ENCODE data around the gene NUDT21. TPM values are rescaled to one million over a fixed set of nuclear protein-coding genes. Genes with fewer than 3 reads are reported as not detected.

Gene NUDT21
- total and polyA plus RNA-seq, 4 experiments from 2014 or later, result 78.3 to 110 (median 104) TPM

GRCh38 chr16:56409195-56409594 lies 41.9 kb downstream of the NUDT21 start:
- Mint-ChIP-seq H3K9me3 (no peaks in the 10 kb centered on the region), H3K36me3 (peaks cover 43 to 67% of the 10 kb centered on the region in 2 donors), H3K27me3 (no peaks in the 10 kb centered on the region), H3K27ac (no peak overlapping the region), H3K4me3 (no peak overlapping the region), H3K4me1 (peaks cover 0 to 8% (median 4%) of the 10 kb centered on the region in 4 donors)
- POLR2A ChIA-PET (ENCODE audit: partially characterized antibody), result no interaction called here
- Histone ChIP-seq H3K27ac (ENCODE audit: low read depth, low read length) (no peak overlapping the region), H3K27me3 (ENCODE audit: insufficient read depth, low read length) (no peaks in the 10 kb centered on the region), H3K9me3 (ENCODE audit: control insufficient read depth in 1 of 2, low read length in 2 of 2) (no peaks in the 10 kb centered on the region), H3K36me3 (ENCODE audit: insufficient read depth, low read length) (peaks cover 27% of the 10 kb centered on the region), H3K4me1 (ENCODE audit: insufficient read depth, low read length) (no peaks in the 10 kb centered on the region), H3K4me3 (ENCODE audit: low read length in 2 of 2) (no peak overlapping the region)
- DNase-seq, result no peak
- intact Hi-C loops (cut with micrococcal nuclease), result no loop called here
- CTCF ChIA-PET (ENCODE audit: partially characterized antibody), result interaction anchor here (0.9 kb wide), 1 partner anchor 31 kb away, joined by 3 read pairs; no protein-coding TSS in a partner anchor

GRCh38 chr16:56408379-56409098 lies 42.6 kb downstream of the NUDT21 start:
- Mint-ChIP-seq H3K9me3 (no peaks in the 10 kb centered on the region), H3K4me1 (peaks cover 0 to 5% (median 1%) of the 10 kb centered on the region in 4 donors), H3K27me3 (no peaks in the 10 kb centered on the region), H3K27ac (peak overlapping the region in 1 of 7 donors; percentile 10), H3K36me3 (peaks cover 44 to 63% of the 10 kb centered on the region in 2 donors), H3K4me3 (no peak overlapping the region)
- Histone ChIP-seq H3K27me3 (ENCODE audit: insufficient read depth, low read length) (no peaks in the 10 kb centered on the region), H3K27ac (ENCODE audit: low read depth, low read length) (no peak overlapping the region), H3K9me3 (ENCODE audit: control insufficient read depth in 1 of 2, low read length in 2 of 2) (no peaks in the 10 kb centered on the region), H3K4me1 (ENCODE audit: insufficient read depth, low read length) (no peaks in the 10 kb centered on the region), H3K36me3 (ENCODE audit: insufficient read depth, low read length) (peaks cover 27% of the 10 kb centered on the region), H3K4me3 (ENCODE audit: low read length in 2 of 2) (no peak overlapping the region)
- CTCF ChIA-PET (ENCODE audit: partially characterized antibody), result interaction anchor here (0.9 kb wide), 1 partner anchor 30 kb away, joined by 3 read pairs; no protein-coding TSS in a partner anchor
- intact Hi-C loops (cut with micrococcal nuclease), result no loop called here
- POLR2A ChIA-PET (ENCODE audit: partially characterized antibody), result no interaction called here
- no peak for DNase-seq

- ChIA-PET CTCF (ENCODE audit: partially characterized antibody) (no interaction called here), POLR2A (ENCODE audit: partially characterized antibody) (no interaction called here)
- H3K4me1 ChIP-seq (ENCODE audit: insufficient read depth, low read length), result no peaks in the 10 kb centered on the region
- H3K4me1 Mint-ChIP-seq, result peaks cover 0 to 2% (median 0%) of the 10 kb centered on the region in 4 donors
- H3K27me3 ChIP-seq (ENCODE audit: insufficient read depth, low read length), result no peaks in the 10 kb centered on the region
- H3K9me3 Mint-ChIP-seq, result no peaks in the 10 kb centered on the region
- DNase-seq, result no peak
- no peak overlapping the region for H3K27ac ChIP-seq (ENCODE audit: low read depth, low read length)
- intact Hi-C loops (cut with micrococcal nuclease), result no loop called here
- no peaks in the 10 kb centered on the region for H3K9me3 ChIP-seq (ENCODE audit: control insufficient read depth in 1 of 2, low read length in 2 of 2)
- peak overlapping the region in 1 of 7 donors; percentile 69 for H3K27ac Mint-ChIP-seq
- H3K4me3 ChIP-seq (ENCODE audit: low read length in 2 of 2), result no peak overlapping the region
- H3K36me3 ChIP-seq (ENCODE audit: insufficient read depth, low read length), result peaks cover 40% of the 10 kb centered on the region
- H3K4me3 Mint-ChIP-seq, result no peak overlapping the region
- H3K27me3 Mint-ChIP-seq, result no peaks in the 10 kb centered on the region
- peaks cover 47 to 60% of the 10 kb centered on the region in 2 donors for H3K36me3 Mint-ChIP-seq
These were observed 45.0 kb downstream of the NUDT21 start for GRCh38 chr16:56405977-56406672.

GRCh38 chr16:56401482-56401881 lies 49.6 kb downstream of the NUDT21 start:
- Histone ChIP-seq H3K27ac (ENCODE audit: low read depth, low read length) (no peak overlapping the region), H3K36me3 (ENCODE audit: insufficient read depth, low read length) (peaks cover 32% of the 10 kb centered on the region), H3K27me3 (ENCODE audit: insufficient read depth, low read length) (no peaks in the 10 kb centered on the region), H3K9me3 (ENCODE audit: control insufficient read depth in 1 of 2, low read length in 2 of 2) (no peaks in the 10 kb centered on the region), H3K4me3 (ENCODE audit: low read length in 2 of 2) (no peak overlapping the region), H3K4me1 (ENCODE audit: insufficient read depth, low read length) (no peaks in the 10 kb centered on the region)
- ChIA-PET POLR2A (ENCODE audit: partially characterized antibody) (no interaction called here), CTCF (ENCODE audit: partially characterized antibody) (interaction anchor here (1.1 to 1.9 kb wide), 2 partner anchors 11 to 49 kb away, joined by 3 to 5 read pairs; partner anchors contain the start of genes NUDT21 and OGFOD1)
- intact Hi-C loops (cut with micrococcal nuclease), result no loop called here
- DNase-seq, result no peak
- H3K36me3 Mint-ChIP-seq, result peaks cover 52 to 61% of the 10 kb centered on the region in 2 donors
- no peaks in the 10 kb centered on the region for H3K27me3 Mint-ChIP-seq
- peak overlapping the region in 1 of 7 donors; percentile 43 for H3K27ac Mint-ChIP-seq
- H3K9me3 Mint-ChIP-seq, result peaks cover 0 to 2% (median 0%) of the 10 kb centered on the region in 8 donors
- no peak overlapping the region for H3K4me3 Mint-ChIP-seq
- H3K4me1 Mint-ChIP-seq, result peaks cover 0 to 5% (median under 1%) of the 10 kb centered on the region in 4 donors

- CTCF ChIA-PET (ENCODE audit: partially characterized antibody), result interaction anchor here (1.3 to 1.9 kb wide), 2 partner anchors 44 to 50 kb away, joined by 3 to 5 read pairs; partner anchors contain the start of genes NUDT21 and OGFOD1
- intact Hi-C loops (cut with micrococcal nuclease), result no loop called here
- Histone ChIP-seq H3K9me3 (ENCODE audit: control insufficient read depth in 1 of 2, low read length in 2 of 2) (no peaks in the 10 kb centered on the region), H3K4me3 (ENCODE audit: low read length in 2 of 2) (no peak overlapping the region), H3K27me3 (ENCODE audit: insufficient read depth, low read length) (no peaks in the 10 kb centered on the region), H3K27ac (ENCODE audit: low read depth, low read length) (no peak overlapping the region), H3K36me3 (ENCODE audit: insufficient read depth, low read length) (peaks cover 32% of the 10 kb centered on the region), H3K4me1 (ENCODE audit: insufficient read depth, low read length) (no peaks in the 10 kb centered on the region)
- Mint-ChIP-seq H3K4me3 (no peak overlapping the region), H3K36me3 (peaks cover 58 to 65% of the 10 kb centered on the region in 2 donors), H3K27me3 (no peaks in the 10 kb centered on the region), H3K9me3 (peaks cover 0 to 2% (median 0%) of the 10 kb centered on the region in 8 donors), H3K4me1 (peaks cover 0 to 8% (median 4%) of the 10 kb centered on the region in 4 donors), H3K27ac (peak overlapping the region in 1 of 7 donors; percentile 49)
- DNase-seq, result no peak
- POLR2A ChIA-PET (ENCODE audit: partially characterized antibody), result interaction anchor here (0.7 kb wide), 1 partner anchor 676 kb away, joined by 4 read pairs; no protein-coding TSS in a partner anchor
These were observed 50.7 kb downstream of the NUDT21 start for GRCh38 chr16:56400458-56400857.

GRCh38 chr16:56399486-56399885 lies 51.6 kb downstream of the NUDT21 start:
- ChIA-PET CTCF (ENCODE audit: partially characterized antibody) (interaction anchor here (1.3 to 1.9 kb wide), 2 partner anchors 43 to 51 kb away, joined by 3 to 5 read pairs; partner anchors contain the start of genes NUDT21 and OGFOD1), POLR2A (ENCODE audit: partially characterized antibody) (no interaction called here)
- DNase-seq, result no peak
- Mint-ChIP-seq H3K36me3 (peaks cover 51 to 60% of the 10 kb centered on the region in 2 donors), H3K27me3 (no peaks in the 10 kb centered on the region), H3K9me3 (peaks cover 0 to 2% (median 0%) of the 10 kb centered on the region in 8 donors), H3K27ac (peak overlapping the region in 1 of 7 donors; percentile 32), H3K4me1 (peaks cover 0 to 8% (median 4%) of the 10 kb centered on the region in 4 donors), H3K4me3 (no peak overlapping the region)
- peaks cover 28% of the 10 kb centered on the region for H3K36me3 ChIP-seq (ENCODE audit: insufficient read depth, low read length)
- no peak overlapping the region for H3K27ac ChIP-seq (ENCODE audit: low read depth, low read length)
- H3K4me3 ChIP-seq (ENCODE audit: low read length in 2 of 2), result no peak overlapping the region
- no peaks in the 10 kb centered on the region for H3K27me3 ChIP-seq (ENCODE audit: insufficient read depth, low read length)
- H3K4me1 ChIP-seq (ENCODE audit: insufficient read depth, low read length), result no peaks in the 10 kb centered on the region
- no peaks in the 10 kb centered on the region for H3K9me3 ChIP-seq (ENCODE audit: control insufficient read depth in 1 of 2, low read length in 2 of 2)
- intact Hi-C loops (cut with micrococcal nuclease), result no loop called here

- POLR2A ChIA-PET (ENCODE audit: partially characterized antibody), result no interaction called here
- peaks cover 24% of the 10 kb centered on the region for H3K36me3 ChIP-seq (ENCODE audit: insufficient read depth, low read length)
- intact Hi-C loops (cut with micrococcal nuclease), result no loop called here
These were observed 52.1 kb downstream of the NUDT21 start for GRCh38 chr16:56399047-56399446.

More at GRCh38 chr16:56399047-56399446, 52.1 kb downstream of the NUDT21 start:
- H3K9me3 Mint-ChIP-seq, result peaks cover 0 to 2% (median 0%) of the 10 kb centered on the region in 8 donors
- H3K4me1 Mint-ChIP-seq, result peaks cover 1 to 9% (median 4%) of the 10 kb centered on the region in 4 donors
- CTCF ChIA-PET (ENCODE audit: partially characterized antibody), result interaction anchor here (1.3 kb wide), 1 partner anchor 43 kb away, joined by 3 read pairs; no protein-coding TSS in a partner anchor
- Histone ChIP-seq H3K4me1 (ENCODE audit: insufficient read depth, low read length) (no peaks in the 10 kb centered on the region), H3K27me3 (ENCODE audit: insufficient read depth, low read length) (no peaks in the 10 kb centered on the region), H3K9me3 (ENCODE audit: control insufficient read depth in 1 of 2, low read length in 2 of 2) (no peaks in the 10 kb centered on the region), H3K4me3 (ENCODE audit: low read length in 2 of 2) (no peak overlapping the region), H3K27ac (ENCODE audit: low read depth, low read length) (no peak overlapping the region)
- H3K27me3 Mint-ChIP-seq, result no peaks in the 10 kb centered on the region
- H3K36me3 Mint-ChIP-seq, result peaks cover 49 to 58% of the 10 kb centered on the region in 2 donors
- no peak overlapping the region for H3K27ac Mint-ChIP-seq
- DNase-seq, result no peak
- H3K4me3 Mint-ChIP-seq, result no peak overlapping the region
